SU-DHL-6 (cell line): ENCODE measurements around the gene BSG.

Experiments used
- CTCF ChIP-seq: fragments of 200-600 bp; sonication (generic); IDR thresholded peaks from one replicate; pipeline ENCODE4 v1.5.1; 2017; ENCODE audit warnings: antibody characterized with exemption, mild to moderate bottlenecking, low read length, moderate library complexity; ENCODE audit not compliant: insufficient read depth, poor library complexity, severe bottlenecking
- EZH2phosphoT487 ChIP-seq: fragments of 200-600 bp; sonication (generic), shearing (Covaris generic); conservative IDR thresholded peaks from 2 replicates; pipeline ENCODE4 v1.6.1; 2018; ENCODE audit warnings: mild to moderate bottlenecking, antibody characterized with exemption, low read length, moderate library complexity, mixed read lengths

- no peak for TF ChIP-seq CTCF
- TF ChIP-seq EZH2phosphoT487 = no peak
Measured at GRCh38 chr19:547117-547516, 25.3 kb upstream of the BSG start.
